Heart right ventricle (tissue), 16 donors: ENCODE measurements around the gene HOXC10. TPM values are rescaled to one million over a fixed set of nuclear protein-coding genes. Genes with fewer than 3 reads are reported as not detected.

ENCODE experiments used
- ATAC-seq, 8 donors: fragments of 200-7000 bp; cut with Tn5 transposase; one replicate each; pipeline ENCODE4 v1.9.1; 2020; ENCODE audit warnings: mild to moderate bottlenecking in 8 of 8, moderate library complexity in 8 of 8, moderate number of reproducible peaks in 1 of 8
- DNase-seq, 2 donors: peaks; one replicate each; pipeline ENCODE4 v3.0.0-alpha.2; 2020
- H3K27ac ChIP-seq, 10 donors: fragments of 200-600 bp; sonication (generic) in 2 of 10; one replicate each; pipeline versions ENCODE4 v1.5.0 to v1.8.0; 2020 to 2022; ENCODE audit warnings: mild to moderate bottlenecking in 3 of 10
- H3K27me3 ChIP-seq, 7 donors: fragments of 200-600 bp; one replicate each; pipeline ENCODE4 v1.8.0; 2021 to 2022; ENCODE audit warnings: mild to moderate bottlenecking in 2 of 7
- H3K36me3 ChIP-seq, 9 donors: fragments of 200-600 bp; sonication (generic) in 1 of 9; one replicate each; pipeline versions ENCODE4 v1.5.0 to v1.8.0; 2020 to 2022; ENCODE audit warnings: mild to moderate bottlenecking in 2 of 9
- H3K4me1 ChIP-seq, 9 donors: fragments of 200-600 bp; sonication (generic) in 1 of 9; one replicate each; pipeline versions ENCODE4 v1.5.0 to v1.8.0; 2020 to 2022; ENCODE audit warnings: mild to moderate bottlenecking in 4 of 9
- H3K4me3 ChIP-seq, 10 donors: fragments of 200-600 bp; sonication (generic) in 2 of 10; one replicate each; pipeline versions ENCODE4 v1.5.0 to v1.8.0; 2020 to 2022; ENCODE audit warnings: mild to moderate bottlenecking in 7 of 10, moderate library complexity in 2 of 10
- H3K9me3 ChIP-seq, 11 donors: fragments of 200-600 bp in 10 of 11; sonication (generic) in 2 of 11; one replicate each; pipeline versions ENCODE4 v1.5.0 to v1.8.0; 2013 to 2022; ENCODE audit warnings: mild to moderate bottlenecking in 2 of 11, control low read depth in 1 of 11, moderate library complexity in 1 of 11
- WGBS, 2 donors: extraction: QIAGEN DNeasy Blood & Tissue Kit; methylation state at CpG; one replicate each; pipeline ENCODE4 v1.1.7; 2013; ENCODE audit warnings: inconsistent platforms in 1 of 2; 5-methylcytosine and 5-hydroxymethylcytosine counted together
- intact Hi-C, 10 donors: fragments of 100-400 bp; cut with DNase I; formaldehyde crosslinking; loops; one replicate each; pipeline versions ENCODE4 v1.11.1 to v1.14.2; 2022
- polyA plus RNA-seq, 2 donors: library from polyadenylated mRNA; stranded (reverse); fragments of 200-250 nt; gene quantifications; one replicate each; pipeline ENCODE4 v1.2.3, GENCODE V29; 2013
- total RNA-seq, 10 donors: library from RNA; stranded (reverse); fragmentation: NEBNext Ultra II Directional in 3 of 10; extraction: Animal tissue kit (Norgen Biotek cat#: 25700) in 3 of 10; gene quantifications; one replicate each; pipeline versions ENCODE4 v1.2.1 to v1.2.4, GENCODE V29; 2021 to 2023
- TF ChIP-seq, protein P1 (sequence below), 9 donors: fragments of 200-600 bp; sonication (generic) in 2 of 9; IDR thresholded peaks; one replicate each; pipeline versions ENCODE4 v1.5.0 to v1.8.0; 2021 to 2022; ENCODE audit warnings: antibody characterized with exemption in 9 of 9, mild to moderate bottlenecking in 5 of 9, moderate library complexity in 1 of 9
- donor health status: Arrhythmogenic right ventricular cardiomyopathy.
- donor health status: ischemic (EF 13 %, LVEDD 7.1; RV severe dilation, severe dysfunction).
- donor health status: healthy with polysubstance abuse.
- donor health status: DM: no; HTN: yes; CAD: no.
- donor health status: DM: no; HTN: no; CAD: no.
- donor health status: ischemic (EF 25% LVEDD 6.9; RV normal size, moderate dysfunction).
- donor health status: ischemic (EF 25% LVEDD 5.7; RV mildly dilated, moderate dysfunction).
- donor health status: healthy.
- donor health status: DM: yes; HTN: yes; CAD: no.
- donor health status: Ischemic cardiomyopathy.
- donor health status: ischemic (EF 35%, LVEDD 5.7; RV mildly dilated, moderate dysfunction).
- donor health status: nonischemic (EF 11% LVEDD 7.7; RV severe dilation, severe dysfunction).
- donor health status: DM: yes; HTN: yes; CAD: no.
- donor health status: PGD.
- donor health status: ischemic (EF 29% LVEDD 5.4; RV normal size, mild dysfunction).
- donor health status: nonischemic (EF 23%, LVEDD 6.1; RV moderate dilation, normal function).

The HOXC10 gene
- total and polyA plus RNA-seq, 12 donors, result not detected

GRCh38 chr12:53975064-53975471, 9.9 kb upstream of the HOXC10 start:
- TF ChIP-seq, protein P1, sequence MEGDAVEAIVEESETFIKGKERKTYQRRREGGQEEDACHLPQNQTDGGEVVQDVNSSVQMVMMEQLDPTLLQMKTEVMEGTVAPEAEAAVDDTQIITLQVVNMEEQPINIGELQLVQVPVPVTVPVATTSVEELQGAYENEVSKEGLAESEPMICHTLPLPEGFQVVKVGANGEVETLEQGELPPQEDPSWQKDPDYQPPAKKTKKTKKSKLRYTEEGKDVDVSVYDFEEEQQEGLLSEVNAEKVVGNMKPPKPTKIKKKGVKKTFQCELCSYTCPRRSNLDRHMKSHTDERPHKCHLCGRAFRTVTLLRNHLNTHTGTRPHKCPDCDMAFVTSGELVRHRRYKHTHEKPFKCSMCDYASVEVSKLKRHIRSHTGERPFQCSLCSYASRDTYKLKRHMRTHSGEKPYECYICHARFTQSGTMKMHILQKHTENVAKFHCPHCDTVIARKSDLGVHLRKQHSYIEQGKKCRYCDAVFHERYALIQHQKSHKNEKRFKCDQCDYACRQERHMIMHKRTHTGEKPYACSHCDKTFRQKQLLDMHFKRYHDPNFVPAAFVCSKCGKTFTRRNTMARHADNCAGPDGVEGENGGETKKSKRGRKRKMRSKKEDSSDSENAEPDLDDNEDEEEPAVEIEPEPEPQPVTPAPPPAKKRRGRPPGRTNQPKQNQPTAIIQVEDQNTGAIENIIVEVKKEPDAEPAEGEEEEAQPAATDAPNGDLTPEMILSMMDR (IDR thresholded peaks at IDR 0.05), result no peak
- peaks cover 2 to 28% (median 16%) of the 10 kb centered on the region in 9 donors for H3K4me1 ChIP-seq
- H3K9me3 ChIP-seq, result no peaks in the 10 kb centered on the region
- intact Hi-C loops, result no loop called here
- 2 to 3% methylated on average over 23 to 25 of the region's 25 CpGs for WGBS, 2 donors
- H3K36me3 ChIP-seq, result no peaks in the 10 kb centered on the region
- peaks cover 72 to 100% (median 98%) of the 10 kb centered on the region in 7 donors for H3K27me3 ChIP-seq
- H3K4me3 ChIP-seq, result peak overlapping the region in 5 of 10 donors; percentile 0 to 37 (median 20)
- no peak overlapping the region for H3K27ac ChIP-seq
- no peak for ATAC-seq
- no peak for DNase-seq

DNA sequence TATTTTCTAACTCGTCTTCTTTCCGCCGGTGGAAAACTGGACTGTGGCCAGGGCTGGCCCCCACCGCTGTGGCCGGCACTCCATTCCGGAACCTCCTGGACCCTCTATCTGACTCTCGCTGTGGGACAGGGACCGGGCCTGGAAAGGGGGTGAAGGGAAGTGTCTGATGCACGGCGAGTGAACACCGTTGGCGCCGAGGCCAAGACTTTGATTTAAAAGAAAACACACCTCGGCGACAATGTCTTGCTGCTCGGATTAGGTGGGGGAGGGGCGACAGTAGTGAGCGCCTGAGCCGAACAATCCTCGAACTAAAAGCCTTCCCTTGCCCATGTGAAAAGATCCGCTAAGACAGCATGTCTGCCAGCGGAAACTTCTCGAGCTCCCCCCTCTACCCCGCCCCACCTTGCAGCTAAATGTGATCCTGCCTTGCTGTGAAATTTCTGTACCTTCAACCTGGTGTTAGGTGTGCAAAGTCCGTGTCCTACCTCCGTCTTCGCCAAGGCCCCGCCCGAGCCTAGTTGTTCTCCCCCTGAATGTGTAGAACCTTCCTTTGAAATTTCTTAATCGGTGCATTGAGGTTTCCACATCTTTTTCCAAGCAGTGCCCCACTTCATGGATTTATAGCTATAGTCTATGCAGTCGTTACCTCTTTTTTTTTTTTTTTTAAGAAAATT, 9.3 kb upstream of the HOXC10 start:
- 6 to 8% methylated on average over 31 of the region's 31 CpGs for WGBS, 2 donors
- no peaks in the 10 kb centered on the region for H3K36me3 ChIP-seq
- no peak for DNase-seq
- H3K27me3 ChIP-seq, result peaks cover 69 to 100% (median 98%) of the 10 kb centered on the region in 7 donors
- no peak overlapping the region for H3K27ac ChIP-seq
- intact Hi-C loops, result no loop called here
- no peaks in the 10 kb centered on the region for H3K9me3 ChIP-seq
- H3K4me3 ChIP-seq, result no peak overlapping the region
- ATAC-seq, result no peak
- H3K4me1 ChIP-seq, result peaks cover 2 to 28% (median 16%) of the 10 kb centered on the region in 9 donors
- TF ChIP-seq, protein P1 (IDR thresholded peaks at IDR 0.05), result no peak

DNA sequence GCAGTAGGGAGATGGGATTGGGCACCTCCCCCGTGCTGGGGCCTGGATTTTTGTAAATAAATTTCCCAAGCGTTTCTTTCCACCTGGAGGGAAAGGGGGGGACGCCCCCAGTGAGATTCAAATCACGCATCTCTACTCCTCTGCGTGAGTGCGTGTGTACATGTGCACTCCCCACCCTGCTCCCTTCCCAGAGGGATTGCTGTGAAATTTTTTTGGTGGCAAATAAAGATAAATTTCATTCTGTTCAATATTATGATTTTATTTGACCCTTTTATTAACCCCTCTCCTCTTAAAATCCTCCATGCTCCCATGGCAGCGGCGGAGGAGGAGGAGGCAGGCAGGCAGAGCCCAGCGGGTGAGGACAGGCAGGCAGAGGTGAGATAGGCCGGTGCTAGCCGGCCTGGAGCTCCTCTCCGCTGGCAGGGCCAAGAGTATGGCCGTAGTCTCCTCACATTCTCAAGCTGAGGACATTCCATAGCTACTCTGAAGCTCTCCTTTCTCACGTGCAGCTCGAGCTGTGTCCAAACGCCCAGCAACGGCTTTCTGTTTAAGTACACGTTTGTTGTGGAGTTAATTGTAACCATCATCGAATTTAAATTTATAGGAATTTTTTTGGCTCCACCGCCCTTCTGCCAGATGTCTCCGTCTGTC, 8.6 kb upstream of the HOXC10 start:
- Histone ChIP-seq H3K4me3 (no peak overlapping the region), H3K27me3 (peaks cover 67 to 100% (median 98%) of the 10 kb centered on the region in 7 donors), H3K36me3 (no peaks in the 10 kb centered on the region), H3K4me1 (peaks cover 2 to 28% (median 16%) of the 10 kb centered on the region in 9 donors), H3K27ac (no peak overlapping the region), H3K9me3 (no peaks in the 10 kb centered on the region)
- TF ChIP-seq, protein P1 (IDR thresholded peaks at IDR 0.05), result no peak
- DNase-seq (no peak), ATAC-seq (no peak)
- 9 to 12% methylated on average over 21 of the region's 21 CpGs for WGBS, 2 donors
- intact Hi-C loops, result no loop called here

GRCh38 chr12:53976823-53977595, 7.9 kb upstream of the HOXC10 start:
- no peak for DNase-seq
- peaks cover 2 to 28% (median 16%) of the 10 kb centered on the region in 9 donors for H3K4me1 ChIP-seq
- intact Hi-C loops, result no loop called here
- 8 to 11% methylated on average over 9 of the region's 9 CpGs for WGBS, 2 donors
- no peaks in the 10 kb centered on the region for H3K36me3 ChIP-seq
- H3K9me3 ChIP-seq, result no peaks in the 10 kb centered on the region
- no peak overlapping the region for H3K27ac ChIP-seq
- H3K27me3 ChIP-seq, result peaks cover 63 to 100% (median 98%) of the 10 kb centered on the region in 7 donors
- TF ChIP-seq, protein P1 (IDR thresholded peaks at IDR 0.05), result no peak
- no peak overlapping the region for H3K4me3 ChIP-seq
- no peak for ATAC-seq
